Fibroblast of lung (primary cell): ENCODE data around the gene THAP2. TPM values are rescaled to one million over a fixed set of nuclear protein-coding genes. Genes with fewer than 3 reads are reported as not detected.

Experiments used
- DNase-seq, 2 donors: peaks; one replicate each; pipeline versions ENCODE4 v3.0.0 to v3.0.0-alpha.2; 2010; ENCODE audit warnings: low read depth in 2 of 2
- H2AFZ ChIP-seq: 2 replicates; pipeline ENCODE4 v1.5.1; 2012; ENCODE audit warnings: low read length, control low read depth, inconsistent platforms
- H3K27ac ChIP-seq: 2 replicates; pipeline ENCODE4 v1.5.1; 2011; ENCODE audit warnings: low read length, control low read depth; ENCODE audit not compliant: insufficient read depth
- H3K27me3 ChIP-seq: 2 replicates; pipeline ENCODE4 v1.5.1; 2011; ENCODE audit warnings: mild to moderate bottlenecking, low read length; ENCODE audit not compliant: control insufficient read depth, insufficient read depth
- H3K36me3 ChIP-seq: 2 replicates; pipeline ENCODE4 v1.5.1; 2011; ENCODE audit warnings: low read length; ENCODE audit not compliant: control insufficient read depth, insufficient read depth
- H3K4me1 ChIP-seq: 2 replicates; pipeline ENCODE4 v1.5.1; 2011; ENCODE audit warnings: low read length; ENCODE audit not compliant: control insufficient read depth, insufficient read depth; ENCODE audit errors: extremely low read depth
- H3K4me2 ChIP-seq: 2 replicates; pipeline ENCODE4 v1.5.1; 2011; ENCODE audit warnings: low read length, control low read depth; ENCODE audit not compliant: insufficient read depth; ENCODE audit errors: extremely low read depth
- H3K4me3 ChIP-seq, 4 experiments: fragments of 200-600 bp in 1 of 4; sonication (generic) in 1 of 4; replicated peaks in 1 of 4; 2 replicates each; pipeline ENCODE4 v1.5.1; 2011 to 2016; ENCODE audit warnings: low read length in 4 of 4, low read depth in 3 of 4, mild to moderate bottlenecking in 3 of 4, control low read depth in 2 of 4, inconsistent platforms in 1 of 4, mixed read lengths in 1 of 4; ENCODE audit not compliant: insufficient read depth in 1 of 4; ENCODE audit errors: control extremely low read depth in 1 of 4
- H3K79me2 ChIP-seq: 2 replicates; pipeline ENCODE4 v1.5.1; 2012; ENCODE audit warnings: mild to moderate bottlenecking, low read length, inconsistent platforms; ENCODE audit not compliant: control insufficient read depth, insufficient read depth
- H3K9ac ChIP-seq: 2 replicates; pipeline ENCODE4 v1.5.1; 2011; ENCODE audit warnings: mild to moderate bottlenecking, low read length, control low read depth; ENCODE audit not compliant: insufficient read depth
- H3K9me3 ChIP-seq: 2 replicates; pipeline ENCODE4 v1.5.1; 2012; ENCODE audit warnings: low read depth, low read length; ENCODE audit not compliant: control insufficient read depth, insufficient read depth
- H4K20me1 ChIP-seq: 2 replicates; pipeline ENCODE4 v1.5.1; 2011; ENCODE audit warnings: low read length; ENCODE audit not compliant: control insufficient read depth, insufficient read depth; ENCODE audit errors: extremely low read depth
- CTCF ChIP-seq, 2 donors: IDR thresholded peaks in 1 of 2; conservative IDR thresholded peaks in 1 of 2; 1 replicate in 1 of 2; 2 replicates in 1 of 2; pipeline ENCODE4 v1.5.1; 2011 to 2012; ENCODE audit warnings: low read length in 2 of 2, control low read depth in 1 of 2, inconsistent platforms in 1 of 2, low read depth in 1 of 2, mild to moderate bottlenecking in 1 of 2
- EZH2 ChIP-seq: IDR thresholded peaks from 2 replicates; pipeline ENCODE4 v1.5.1; 2012; ENCODE audit warnings: low read length, control low read depth, mild to moderate bottlenecking; ENCODE audit errors: missing control alignments
- polyA plus RNA-seq, 2 donors: library from polyadenylated mRNA; depleted of rRNA in 1 of 2; stranded (reverse) in 1 of 2; unstranded in 1 of 2; fragments of >200 nt; gene quantifications; 2 replicates each; pipeline ENCODE4 v1.2.1, GENCODE V29; 2011 to 2012; ENCODE audit warnings: missing spikeins in 1 of 2
- total RNA-seq: library from RNA; depleted of rRNA; stranded (reverse); fragments of >200 nt; gene quantifications from 2 replicates; pipeline ENCODE4 v1.2.1, GENCODE V29; 2014

The THAP2 gene
- total and polyA plus RNA-seq, 2 donors (not counting 1 experiment from before 2014, with no cell fraction given), result 1.5 to 6.9 TPM

GRCh38 chr12:71649401-71649800 is 14.7 kb upstream of the THAP2 start:
- H3K4me1 ChIP-seq, result no peaks in the 10 kb centered on the region
- H3K4me2 ChIP-seq, result no peak overlapping the region
- no peaks in the 10 kb centered on the region for H4K20me1 ChIP-seq
- peaks cover 7% of the 10 kb centered on the region for H3K36me3 ChIP-seq
- H3K9me3 ChIP-seq, result no peaks in the 10 kb centered on the region
- peaks cover 61% of the 10 kb centered on the region for H3K79me2 ChIP-seq
- H3K27ac ChIP-seq, result no peak overlapping the region
- no peak overlapping the region for H3K9ac ChIP-seq
- no peaks in the 10 kb centered on the region for H3K27me3 ChIP-seq
- no peak for DNase-seq
- H3K4me3 ChIP-seq, result no peak overlapping the region
- TF ChIP-seq EZH2 (no peak), CTCF (conservative IDR thresholded peaks at IDR 0.05 in 1 of 2, IDR thresholded peaks at IDR 0.05 in 1 of 2; ENCODE audit: low read depth in 1 of 2, low read length in 2 of 2) (no peak)
- H2AFZ ChIP-seq, result no peak overlapping the region

GRCh38 chr12:71652656-71653055 is 11.4 kb upstream of the THAP2 start:
- no peak for DNase-seq
- Histone ChIP-seq H4K20me1 (no peaks in the 10 kb centered on the region), H3K4me3 (no peak overlapping the region), H3K9ac (no peak overlapping the region), H3K27me3 (no peaks in the 10 kb centered on the region), H3K4me2 (no peak overlapping the region), H2AFZ (no peak overlapping the region), H3K79me2 (peaks cover 85% of the 10 kb centered on the region), H3K9me3 (no peaks in the 10 kb centered on the region), H3K27ac (no peak overlapping the region), H3K36me3 (peaks cover 4% of the 10 kb centered on the region), H3K4me1 (no peaks in the 10 kb centered on the region)
- no peak for TF ChIP-seq EZH2
- no peak for TF ChIP-seq CTCF (conservative IDR thresholded peaks at IDR 0.05 in 1 of 2, IDR thresholded peaks at IDR 0.05 in 1 of 2; ENCODE audit: low read depth in 1 of 2, low read length in 2 of 2)

- Histone ChIP-seq H3K9me3 (no peaks in the 10 kb centered on the region), H2AFZ (no peak overlapping the region), H3K79me2 (peaks cover 86% of the 10 kb centered on the region), H3K4me1 (no peaks in the 10 kb centered on the region), H4K20me1 (no peaks in the 10 kb centered on the region), H3K36me3 (peaks cover 4% of the 10 kb centered on the region), H3K4me2 (no peak overlapping the region), H3K27me3 (no peaks in the 10 kb centered on the region), H3K9ac (no peak overlapping the region), H3K4me3 (no peak overlapping the region), H3K27ac (no peak overlapping the region)
- TF ChIP-seq CTCF (conservative IDR thresholded peaks at IDR 0.05 in 1 of 2, IDR thresholded peaks at IDR 0.05 in 1 of 2; ENCODE audit: low read depth in 1 of 2, low read length in 2 of 2) (no peak), EZH2 (no peak)
- no peak for DNase-seq
These were observed 11.0 kb upstream of the THAP2 start for GRCh38 chr12:71653137-71653536.
